A549 (cell line): ENCODE data around the gene C12orf43. TPM values are rescaled to one million over a fixed set of nuclear protein-coding genes. Genes with fewer than 3 reads are reported as not detected.

Source experiments
- ATAC-seq, 2 experiments: fragments of 200-7000 bp in 1 of 2; fragments of >200 bp in 1 of 2; cut with Nextera tagmentation in 1 of 2; cut with Tn5 transposase in 1 of 2; 3 replicates each; pipeline versions ENCODE4 v1.8.0 to v1.9.1; 2018 to 2020; ENCODE audit warnings: mild to moderate bottlenecking in 1 of 2, moderate library complexity in 1 of 2
- CTCF ChIA-PET: fragments of 300-600 bp; sonication (Branson Sonifier 250); formaldehyde crosslinking; extraction: SDS; loops from one replicate; lab custom pipeline; 2021; ENCODE audit warnings: antibody characterized with exemption, inconsistent platforms; lab: Yijun Ruan, JAX
- POLR2A ChIA-PET: fragments of 350-600 bp; formaldehyde crosslinking; extraction: SDS; loops from one replicate; lab custom pipeline; 2021; ENCODE audit warnings: antibody characterized with exemption, inconsistent platforms; lab: Yijun Ruan, JAX
- DNase-seq, 2 experiments: peaks; one replicate each; pipeline versions ENCODE4 v3.0.0 to v3.0.0-alpha.2; 2011 to 2016; ENCODE audit warnings: low read depth in 1 of 2, low spot score in 1 of 2
- FAIRE-seq: peaks from 2 replicates; lab custom pipeline; 2011; peaks lifted over from hg19 to GRCh38; lab: Jason Lieb, UNC
- H3K27ac ChIP-seq, 2 experiments: fragments of >200 bp; sonication (Bioruptor Twin); formaldehyde crosslinking; 3 replicates each; pipeline ENCODE4 v1.5.1; 2016 to 2017
- H3K4me1 ChIP-seq: fragments of >200 bp; sonication (Bioruptor Twin); formaldehyde crosslinking; 3 replicates; pipeline ENCODE4 v1.6.1; 2016
- H3K4me2 ChIP-seq: fragments of >200 bp; sonication (Bioruptor Twin); formaldehyde crosslinking; 3 replicates; pipeline ENCODE4 v1.6.1; 2016
- H3K4me3 ChIP-seq: fragments of >200 bp; sonication (Bioruptor Twin); formaldehyde crosslinking; 3 replicates; pipeline ENCODE4 v1.5.1; 2016
- H3K9me3 ChIP-seq: fragments of >200 bp; sonication (Bioruptor Twin); formaldehyde crosslinking; 3 replicates; pipeline ENCODE4 v1.6.1; 2016
- CHD4 ChIP-seq: fragments of 200-600 bp; sonication (generic); IDR thresholded peaks from 2 replicates; pipeline ENCODE4 v1.6.1; 2016; ENCODE audit warnings: antibody characterized with exemption, mild to moderate bottlenecking, borderline replicate concordance
- E2F6 ChIP-seq: IDR thresholded peaks from 2 replicates; pipeline ENCODE4 v1.6.1; 2012; ENCODE audit warnings: low read depth, borderline replicate concordance
- EP300 ChIP-seq, 2 experiments: fragments of >200 bp; sonication (Bioruptor Twin); formaldehyde crosslinking; IDR thresholded peaks; 2 replicates in 1 of 2; 3 replicates in 1 of 2; pipeline ENCODE4 v1.6.1; 2016 to 2017
- HDAC2 ChIP-seq: fragments of 200-600 bp; sonication (generic); IDR thresholded peaks from 2 replicates; pipeline ENCODE4 v1.6.1; 2016
- HEYL ChIP-seq: fragments of 250-450 bp; sonication (Bioruptor Pico); IDR thresholded peaks from 2 replicates; pipeline ENCODE4 v1.8.0; 2021; ENCODE audit warnings: mild to moderate bottlenecking, moderate library complexity
- KDM1A ChIP-seq: fragments of 200-600 bp; sonication (generic); IDR thresholded peaks from 2 replicates; pipeline ENCODE4 v1.6.1; 2016; ENCODE audit warnings: low read depth, mild to moderate bottlenecking
- KDM5A ChIP-seq: fragments of 200-600 bp; sonication (generic); IDR thresholded peaks from 2 replicates; pipeline ENCODE4 v1.6.1; 2016; ENCODE audit warnings: antibody characterized with exemption, mild to moderate bottlenecking
- MYC ChIP-seq: IDR thresholded peaks from 2 replicates; pipeline ENCODE4 v1.6.1; 2012; ENCODE audit warnings: mild to moderate bottlenecking, inconsistent platforms, low read length, improper control_type of control experiment, borderline replicate concordance
- POLR2A ChIP-seq: IDR thresholded peaks from 2 replicates; pipeline ENCODE4 v1.6.1; 2012; ENCODE audit warnings: mild to moderate bottlenecking, low read length
- POLR2AphosphoS2 ChIP-seq: conservative IDR thresholded peaks from 2 replicates; pipeline ENCODE4 v1.6.1; 2012; ENCODE audit warnings: low read length, improper control_type of control experiment, inconsistent platforms
- RAD21 ChIP-seq, 2 experiments: fragments of >200 bp in 1 of 2; sonication (Bioruptor Twin) in 1 of 2; formaldehyde crosslinking in 1 of 2; IDR thresholded peaks in 1 of 2; conservative IDR thresholded peaks in 1 of 2; 2 replicates in 1 of 2; 3 replicates in 1 of 2; pipeline ENCODE4 v1.6.1; 2012 to 2018; ENCODE audit warnings: inconsistent platforms in 1 of 2
- RARB ChIP-seq: fragments of 250-450 bp; sonication (Bioruptor Pico); IDR thresholded peaks from 2 replicates; pipeline ENCODE4 v1.8.0; 2021; ENCODE audit warnings: mild to moderate bottlenecking, moderate library complexity
- SMC3 ChIP-seq: fragments of >200 bp; sonication (Bioruptor Twin); formaldehyde crosslinking; IDR thresholded peaks from 3 replicates; pipeline ENCODE4 v1.6.1; 2018; ENCODE audit warnings: inconsistent platforms
- ZC3H11A ChIP-seq: fragments of 450-650 bp; IDR thresholded peaks from 2 replicates; pipeline ENCODE4 v1.6.1; 2014; ENCODE audit warnings: antibody characterized with exemption, mild to moderate bottlenecking
- ZFP36 ChIP-seq: fragments of 450-650 bp; IDR thresholded peaks from 2 replicates; pipeline ENCODE4 v1.6.1; 2014; ENCODE audit warnings: borderline replicate concordance; ENCODE audit not compliant: partially characterized antibody
- WGBS: methylation state at CpG from one replicate; pipeline ENCODE4 v1.1.6; 2017; ENCODE audit errors: missing lambda C conversion rate; 5-methylcytosine and 5-hydroxymethylcytosine counted together
- polyA plus RNA-seq, 4 experiments: library from polyadenylated mRNA; depleted of rRNA in 3 of 4; stranded (reverse); fragments of >200 nt; fragmentation: RNase III in 1 of 4; extraction: RNeasy Plus Mini Kit Qiagen cat#74134 plus additional on column Dnase treatment in 1 of 4; gene quantifications; 2 replicates in 3 of 4; 3 replicates in 1 of 4; pipeline ENCODE4 v1.2.3, GENCODE V29; 2011 to 2017
- TF ChIP-seq, protein P1 (sequence below): fragments of >200 bp; sonication (Bioruptor Twin); formaldehyde crosslinking; IDR thresholded peaks from 3 replicates; pipeline ENCODE4 v1.5.1; 2016

The C12orf43 gene
- polyA plus RNA-seq, 2 of the 4 experiments (the other 2 are of a cell fraction): 20.0 to 20.5 TPM

DNA sequence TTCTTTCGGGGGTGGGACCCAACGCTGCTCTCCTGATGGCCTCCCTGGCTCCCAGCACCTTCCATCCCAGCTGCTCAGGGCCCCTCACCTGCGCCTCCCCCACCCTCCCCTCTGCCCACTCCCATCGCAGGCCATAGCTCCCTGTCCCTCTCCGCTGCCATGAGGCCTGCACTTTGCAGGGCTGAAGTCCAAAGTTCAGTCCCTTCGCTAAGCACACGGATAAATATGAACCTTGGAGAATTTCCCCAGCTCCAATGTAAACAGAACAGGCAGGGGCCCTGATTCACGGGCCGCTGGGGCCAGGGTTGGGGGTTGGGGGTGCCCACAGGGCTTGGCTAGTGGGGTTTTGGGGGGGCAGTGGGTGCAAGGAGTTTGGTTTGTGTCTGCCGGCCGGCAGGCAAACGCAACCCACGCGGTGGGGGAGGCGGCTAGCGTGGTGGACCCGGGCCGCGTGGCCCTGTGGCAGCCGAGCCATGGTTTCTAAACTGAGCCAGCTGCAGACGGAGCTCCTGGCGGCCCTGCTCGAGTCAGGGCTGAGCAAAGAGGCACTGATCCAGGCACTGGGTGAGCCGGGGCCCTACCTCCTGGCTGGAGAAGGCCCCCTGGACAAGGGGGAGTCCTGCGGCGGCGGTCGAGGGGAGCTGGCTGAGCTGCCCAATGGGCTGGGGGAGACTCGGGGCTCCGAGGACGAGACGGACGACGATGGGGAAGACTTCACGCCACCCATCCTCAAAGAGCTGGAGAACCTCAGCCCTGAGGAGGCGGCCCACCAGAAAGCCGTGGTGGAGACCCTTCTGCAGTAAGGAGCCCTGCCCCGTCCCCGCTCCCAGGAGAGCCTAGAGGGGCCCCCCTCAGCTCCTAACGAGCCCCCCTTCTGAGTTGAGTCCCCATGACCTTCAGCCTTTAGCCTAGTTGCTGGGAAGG is 37.7 kb downstream of the C12orf43 start, which contains the start of gene HNF1A (continued):
- TF ChIP-seq E2F6: peak; percentile 60; the same call in 1 of the 2 replicates

GRCh38 chr12:120977531-120978295 is 38.6 kb downstream of the C12orf43 start:
- CTCF ChIA-PET: interaction anchor here (0.6 to 10.1 kb wide), 11 partner anchors 27 to 394 kb away, joined by 3 to 69 read pairs (median 5); no protein-coding TSS in a partner anchor
- ATAC-seq (no peak), FAIRE-seq (no peak), DNase-seq (no peak)
- peak overlapping the region; percentile 57 for H3K4me3 ChIP-seq
- peak overlapping the region; percentile 97 for H3K4me2 ChIP-seq
- no peaks in the 10 kb centered on the region for H3K9me3 ChIP-seq
- H3K27ac ChIP-seq: peak overlapping the region; percentile 96 to 98
- POLR2A ChIA-PET: interaction anchor here (0.8 kb wide), 1 partner anchor 375 kb away, joined by 3 read pairs; no protein-coding TSS in a partner anchor
- H3K4me1 ChIP-seq: peaks cover 58% of the 10 kb centered on the region
- 65% methylated on average over 14 of the region's 14 CpGs for WGBS
- TF ChIP-seq POLR2AphosphoS2 (no peak), KDM1A (peak; percentile 89), KDM5A (no peak), HDAC2 (peak; percentile 54; the same call in 1 of the 2 replicates), CHD4 (peak; percentile 65), ZC3H11A (no peak), HEYL (CRISPR knock-in tag) (no peak; the same call in 1 of the 2 replicates)

DNA sequence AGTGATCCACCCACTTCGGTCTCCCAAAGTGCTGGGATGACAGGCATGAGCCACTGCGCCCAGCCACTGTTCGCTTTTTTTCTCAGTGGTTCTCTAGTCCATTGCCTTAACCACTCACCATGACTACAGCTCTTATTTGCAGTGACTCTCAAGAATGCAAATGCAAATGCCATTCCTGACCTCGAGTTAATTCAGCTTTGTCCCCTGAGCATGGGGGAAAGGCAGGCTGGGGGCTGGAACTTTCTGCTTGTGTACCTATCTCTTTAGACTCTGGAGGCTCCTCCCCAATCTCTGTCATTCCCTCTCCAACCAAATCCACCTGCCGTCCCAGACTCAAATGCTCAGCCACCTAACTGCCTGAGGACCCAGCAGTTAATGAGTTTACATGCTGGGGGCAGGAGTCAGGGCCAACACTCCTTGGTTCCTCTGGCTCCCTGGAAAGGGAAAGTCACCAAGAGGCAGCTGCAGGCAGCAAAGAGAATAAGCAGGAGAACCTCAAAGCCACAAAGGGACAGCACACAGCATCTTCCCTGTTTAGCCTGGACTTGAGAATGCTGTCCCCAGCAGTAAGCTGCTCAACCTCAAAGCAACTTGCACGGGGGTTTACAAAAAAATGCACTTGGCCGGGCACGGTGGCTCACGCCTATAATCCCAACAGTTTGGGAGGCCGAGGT is 43.3 kb downstream of the C12orf43 start:
- no peak overlapping the region for H3K4me2 ChIP-seq
- ATAC-seq (peak in 1 of 2 experiments; percentile 15; a peak in 2 of 6 replicates), DNase-seq (no peak), FAIRE-seq (no peak)
- TF ChIP-seq KDM1A: no peak
- TF ChIP-seq EP300 (IDR thresholded peaks at IDR 0.05): no peak
- H3K27ac ChIP-seq: no peak overlapping the region; a peak in 1 of 6 replicates
- WGBS: 72% methylated on average over 10 of the region's 10 CpGs
- H3K4me1 ChIP-seq: peaks cover 25% of the 10 kb centered on the region
- ChIA-PET POLR2A (no interaction called here), CTCF (interaction anchor here (0.8 to 5.7 kb wide), 28 partner anchors 10 to 407 kb away, joined by 3 to 76 read pairs (median 8); partner anchors contain the start of gene POP5)
- no peak overlapping the region for H3K4me3 ChIP-seq
- H3K9me3 ChIP-seq: no peaks in the 10 kb centered on the region

GRCh38 chr12:120971299-120972180 is 44.7 kb downstream of the C12orf43 start:
- ChIA-PET CTCF (interaction anchor here (0.5 to 5.7 kb wide), 75 partner anchors 9 to 657 kb away, joined by 3 to 76 read pairs (median 4); partner anchors contain the start of genes CABP1, POP5 and SPPL3), POLR2A (interaction anchor here (0.5 kb wide), 1 partner anchor 279 kb away, joined by 3 read pairs; no protein-coding TSS in a partner anchor)
- peak; percentile 70; the same call in 1 of the 2 replicates for TF ChIP-seq KDM1A
- TF ChIP-seq RARB: no peak
- no peak for TF ChIP-seq POLR2A
- TF ChIP-seq, protein P1, sequence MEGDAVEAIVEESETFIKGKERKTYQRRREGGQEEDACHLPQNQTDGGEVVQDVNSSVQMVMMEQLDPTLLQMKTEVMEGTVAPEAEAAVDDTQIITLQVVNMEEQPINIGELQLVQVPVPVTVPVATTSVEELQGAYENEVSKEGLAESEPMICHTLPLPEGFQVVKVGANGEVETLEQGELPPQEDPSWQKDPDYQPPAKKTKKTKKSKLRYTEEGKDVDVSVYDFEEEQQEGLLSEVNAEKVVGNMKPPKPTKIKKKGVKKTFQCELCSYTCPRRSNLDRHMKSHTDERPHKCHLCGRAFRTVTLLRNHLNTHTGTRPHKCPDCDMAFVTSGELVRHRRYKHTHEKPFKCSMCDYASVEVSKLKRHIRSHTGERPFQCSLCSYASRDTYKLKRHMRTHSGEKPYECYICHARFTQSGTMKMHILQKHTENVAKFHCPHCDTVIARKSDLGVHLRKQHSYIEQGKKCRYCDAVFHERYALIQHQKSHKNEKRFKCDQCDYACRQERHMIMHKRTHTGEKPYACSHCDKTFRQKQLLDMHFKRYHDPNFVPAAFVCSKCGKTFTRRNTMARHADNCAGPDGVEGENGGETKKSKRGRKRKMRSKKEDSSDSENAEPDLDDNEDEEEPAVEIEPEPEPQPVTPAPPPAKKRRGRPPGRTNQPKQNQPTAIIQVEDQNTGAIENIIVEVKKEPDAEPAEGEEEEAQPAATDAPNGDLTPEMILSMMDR: peak; percentile 85
- no peak for TF ChIP-seq MYC
- peak; percentile 82 to 92 for TF ChIP-seq RAD21 (conservative IDR thresholded peaks at IDR 0.05 in 1 of 2, IDR thresholded peaks at IDR 0.05 in 1 of 2)
- TF ChIP-seq SMC3: peak; percentile 71
- TF ChIP-seq ZFP36: no peak
- DNase-seq (peak; percentile 75 to 78), FAIRE-seq (peak; percentile 96), ATAC-seq (peak; percentile 90 to 92)
- Histone ChIP-seq H3K4me1 (peaks cover 11% of the 10 kb centered on the region), H3K9me3 (no peaks in the 10 kb centered on the region), H3K4me3 (no peak overlapping the region), H3K27ac (no peak overlapping the region), H3K4me2 (no peak overlapping the region)
- WGBS: 46% methylated on average over 13 of the region's 13 CpGs
